Panc1 (cell line): ENCODE data around the gene RPRD1B. TPM values are rescaled to one million over a fixed set of nuclear protein-coding genes. Genes with fewer than 3 reads are reported as not detected.

Experiments used
- ATAC-seq: fragments of 200-7000 bp; cut with Tn5 transposase; 2 replicates; pipeline ENCODE4 v1.9.1; 2020; ENCODE audit warnings: mild to moderate bottlenecking, moderate library complexity
- BruUV-seq: library from RNA; stranded (reverse); fragments of 400-500 nt; replicated peaks from 2 replicates; lab custom pipeline; 2021; lab: Mats Ljungman, UMichigan
- CTCF ChIA-PET: fragments of 300-600 bp; sonication (Branson Sonifier 250); formaldehyde crosslinking; loops from one replicate; lab custom pipeline; 2022; ENCODE audit warnings: antibody characterized with exemption; lab: Charles Lee
- POLR2A ChIA-PET: fragments of 300-600 bp; sonication (Branson Sonifier 250); formaldehyde crosslinking; loops from one replicate; lab custom pipeline; 2022; ENCODE audit warnings: antibody characterized with exemption; lab: Charles Lee
- DNase-seq: peaks from one replicate; pipeline ENCODE4 v3.0.0-alpha.2; 2010; ENCODE audit warnings: low read depth, low spot score
- H3K27ac ChIP-seq: 2 replicates; pipeline ENCODE4 v1.5.1; 2011; ENCODE audit warnings: mild to moderate bottlenecking, low read length, inconsistent platforms
- H3K27me3 ChIP-seq: fragments of 200-500 bp; sonication (Bioruptor generic); 2 replicates; pipeline ENCODE4 v1.6.0; 2014; ENCODE audit warnings: low read length, inconsistent platforms; ENCODE audit not compliant: control insufficient read depth, insufficient read depth
- H3K36me3 ChIP-seq: fragments of 200-500 bp; sonication (Bioruptor generic); 2 replicates; pipeline ENCODE4 v1.5.1; 2014; ENCODE audit warnings: inconsistent platforms, mild to moderate bottlenecking, low read length, moderate library complexity; ENCODE audit not compliant: control insufficient read depth, insufficient read depth
- H3K4me1 ChIP-seq: 2 replicates; pipeline ENCODE4 v1.5.1; 2011; ENCODE audit warnings: inconsistent platforms, mild to moderate bottlenecking, low read length, moderate library complexity; ENCODE audit not compliant: control insufficient read depth, insufficient read depth
- H3K4me3 ChIP-seq, 2 experiments: 2 replicates each; pipeline ENCODE4 v1.5.1; 2011 to 2012; ENCODE audit warnings: low read depth in 2 of 2, low read length in 2 of 2, mild to moderate bottlenecking in 2 of 2, inconsistent platforms in 1 of 2, moderate library complexity in 1 of 2
- H3K9me3 ChIP-seq: fragments of 200-500 bp; sonication (Bioruptor generic); 2 replicates; pipeline ENCODE4 v1.5.1; 2014; ENCODE audit warnings: low read depth, mild to moderate bottlenecking, inconsistent platforms, low read length, moderate library complexity; ENCODE audit not compliant: control insufficient read depth, insufficient read depth
- CTCF ChIP-seq: fragments of 450-650 bp; IDR thresholded peaks from 2 replicates; pipeline ENCODE4 v1.5.1; 2017; ENCODE audit warnings: mild to moderate bottlenecking
- POLR2AphosphoS5 ChIP-seq: IDR thresholded peaks from 2 replicates; pipeline ENCODE4 v1.6.1; 2012; ENCODE audit warnings: mild to moderate bottlenecking, low read depth, low read length, moderate library complexity
- SIN3A ChIP-seq: IDR thresholded peaks from 2 replicates; pipeline ENCODE4 v1.6.1; 2012; ENCODE audit warnings: low read depth, mild to moderate bottlenecking, low read length, moderate library complexity, borderline replicate concordance; ENCODE audit not compliant: insufficient read depth
- TCF7L2 ChIP-seq: IDR thresholded peaks from 2 replicates; pipeline ENCODE4 v1.6.1; 2011; ENCODE audit warnings: mild to moderate bottlenecking, low read depth, low read length, inconsistent platforms
- in situ Hi-C: cut with HindIII; loops from 2 replicates; pipeline ENCODE4 v1.10.0; 2016; ENCODE audit warnings: low sequenced_read_pairs, low pct_unique_long_range_greater_than_20kb
- intact Hi-C: fragments of 100-400 bp; cut with micrococcal nuclease; formaldehyde crosslinking; loops from one replicate; pipeline ENCODE4 v1.10.0; 2022; ENCODE audit not compliant: unreplicated experiment
- total RNA-seq: library from RNA; stranded (reverse); gene quantifications from one replicate; pipeline ENCODE4 v1.2.1, GENCODE V29; 2021; ENCODE audit not compliant: unreplicated experiment
- TF ChIP-seq, protein P1 (sequence below), 2 experiments: IDR thresholded peaks; 2 replicates each; pipeline ENCODE4 v1.6.1; 2011 to 2012; ENCODE audit warnings: low read depth in 2 of 2, control low read depth in 1 of 2, low read length in 1 of 2, mild to moderate bottlenecking in 1 of 2, moderate library complexity in 1 of 2; ENCODE audit not compliant: insufficient read depth in 1 of 2

Gene RPRD1B
- total RNA-seq, 1 experiment from 2014 or later: 33.6 TPM

- Histone ChIP-seq H3K27ac (no peak overlapping the region), H3K4me1 (no peaks in the 10 kb centered on the region), H3K9me3 (no peaks in the 10 kb centered on the region), H3K36me3 (peaks cover under 1% of the 10 kb centered on the region; the same call in 1 of the 2 replicates), H3K27me3 (no peaks in the 10 kb centered on the region), H3K4me3 (no peak overlapping the region)
- no TSS peak for BruUV-seq
- no peak for DNase-seq
- ChIA-PET POLR2A (no interaction called here), CTCF (no interaction called here)
- ATAC-seq: no peak
- TF ChIP-seq POLR2AphosphoS5: no peak
- intact Hi-C loops (no loop called here), in situ Hi-C loops (no loop called here)
Observed at GRCh38 chr20:38004416-38004815, 29.1 kb upstream of the RPRD1B start.

DNA sequence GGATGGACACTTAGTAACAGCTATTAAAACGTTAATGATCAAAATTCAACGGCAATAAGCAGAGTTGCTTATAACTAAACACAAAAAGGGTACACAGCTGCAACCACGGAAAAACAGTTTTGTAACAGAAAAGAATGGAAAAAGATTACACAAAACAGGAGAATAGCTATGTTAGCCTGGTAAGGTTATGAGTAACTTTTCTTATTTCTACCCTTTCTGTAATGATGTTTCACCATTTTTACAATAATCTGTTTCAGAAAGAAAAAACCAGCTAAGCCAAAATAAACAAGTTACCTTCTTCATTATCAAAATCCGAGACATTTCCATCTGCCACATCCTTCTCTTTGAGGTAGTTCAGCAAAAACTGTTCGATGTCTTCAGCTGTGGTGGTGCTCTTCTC, 27.6 kb upstream of the RPRD1B start:
- ChIA-PET CTCF (no interaction called here), POLR2A (no interaction called here)
- H3K27me3 ChIP-seq: no peaks in the 10 kb centered on the region
- intact Hi-C loops (no loop called here), in situ Hi-C loops (no loop called here)
- peaks cover 2% of the 10 kb centered on the region; the same call in 1 of the 2 replicates for H3K36me3 ChIP-seq
- no peak overlapping the region for H3K27ac ChIP-seq
- BruUV-seq: no TSS peak
- TF ChIP-seq SIN3A: no peak
- TF ChIP-seq POLR2AphosphoS5: no peak
- TF ChIP-seq, protein P1, sequence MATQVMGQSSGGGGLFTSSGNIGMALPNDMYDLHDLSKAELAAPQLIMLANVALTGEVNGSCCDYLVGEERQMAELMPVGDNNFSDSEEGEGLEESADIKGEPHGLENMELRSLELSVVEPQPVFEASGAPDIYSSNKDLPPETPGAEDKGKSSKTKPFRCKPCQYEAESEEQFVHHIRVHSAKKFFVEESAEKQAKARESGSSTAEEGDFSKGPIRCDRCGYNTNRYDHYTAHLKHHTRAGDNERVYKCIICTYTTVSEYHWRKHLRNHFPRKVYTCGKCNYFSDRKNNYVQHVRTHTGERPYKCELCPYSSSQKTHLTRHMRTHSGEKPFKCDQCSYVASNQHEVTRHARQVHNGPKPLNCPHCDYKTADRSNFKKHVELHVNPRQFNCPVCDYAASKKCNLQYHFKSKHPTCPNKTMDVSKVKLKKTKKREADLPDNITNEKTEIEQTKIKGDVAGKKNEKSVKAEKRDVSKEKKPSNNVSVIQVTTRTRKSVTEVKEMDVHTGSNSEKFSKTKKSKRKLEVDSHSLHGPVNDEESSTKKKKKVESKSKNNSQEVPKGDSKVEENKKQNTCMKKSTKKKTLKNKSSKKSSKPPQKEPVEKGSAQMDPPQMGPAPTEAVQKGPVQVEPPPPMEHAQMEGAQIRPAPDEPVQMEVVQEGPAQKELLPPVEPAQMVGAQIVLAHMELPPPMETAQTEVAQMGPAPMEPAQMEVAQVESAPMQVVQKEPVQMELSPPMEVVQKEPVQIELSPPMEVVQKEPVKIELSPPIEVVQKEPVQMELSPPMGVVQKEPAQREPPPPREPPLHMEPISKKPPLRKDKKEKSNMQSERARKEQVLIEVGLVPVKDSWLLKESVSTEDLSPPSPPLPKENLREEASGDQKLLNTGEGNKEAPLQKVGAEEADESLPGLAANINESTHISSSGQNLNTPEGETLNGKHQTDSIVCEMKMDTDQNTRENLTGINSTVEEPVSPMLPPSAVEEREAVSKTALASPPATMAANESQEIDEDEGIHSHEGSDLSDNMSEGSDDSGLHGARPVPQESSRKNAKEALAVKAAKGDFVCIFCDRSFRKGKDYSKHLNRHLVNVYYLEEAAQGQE (IDR thresholded peaks at IDR 0.05; ENCODE audit: insufficient read depth in 1 of 2, low read depth in 2 of 2, low read length in 1 of 2): no peak
- ATAC-seq: no peak
- no peak for DNase-seq
- H3K4me1 ChIP-seq: no peaks in the 10 kb centered on the region
- no peak overlapping the region for H3K4me3 ChIP-seq
- H3K9me3 ChIP-seq: no peaks in the 10 kb centered on the region

- no peaks in the 10 kb centered on the region for H3K27me3 ChIP-seq
- in situ Hi-C loops: no loop called here
- intact Hi-C loops: no loop called here
- no peaks in the 10 kb centered on the region for H3K4me1 ChIP-seq
- no peak for ATAC-seq
- TF ChIP-seq SIN3A: no peak
- ChIA-PET CTCF (no interaction called here), POLR2A (no interaction called here)
- H3K27ac ChIP-seq: no peak overlapping the region
- no peak for DNase-seq
- H3K4me3 ChIP-seq: no peak overlapping the region
- BruUV-seq: no TSS peak
- H3K9me3 ChIP-seq: no peaks in the 10 kb centered on the region
- peaks cover 8% of the 10 kb centered on the region for H3K36me3 ChIP-seq
Observed at GRCh38 chr20:38007526-38007925, 26.0 kb upstream of the RPRD1B start.

GRCh38 chr20:38008233-38008944, 25.2 kb upstream of the RPRD1B start:
- BruUV-seq: no TSS peak
- no peaks in the 10 kb centered on the region for H3K4me1 ChIP-seq
- ChIA-PET POLR2A (no interaction called here), CTCF (no interaction called here)
- ATAC-seq: no peak
- intact Hi-C loops: no loop called here
- H3K27ac ChIP-seq: no peak overlapping the region
- in situ Hi-C loops: no loop called here
- peaks cover 9% of the 10 kb centered on the region for H3K36me3 ChIP-seq
- no peak overlapping the region for H3K4me3 ChIP-seq
- no peak for DNase-seq
- TF ChIP-seq POLR2AphosphoS5 (no peak), TCF7L2 (no peak), CTCF (no peak), SIN3A (no peak)
- TF ChIP-seq, protein P1 (IDR thresholded peaks at IDR 0.05; ENCODE audit: insufficient read depth in 1 of 2, low read depth in 2 of 2, low read length in 1 of 2): no peak
- no peaks in the 10 kb centered on the region for H3K27me3 ChIP-seq
- H3K9me3 ChIP-seq: no peaks in the 10 kb centered on the region
